ENCODE results near the gene VEPH1. TPM values are rescaled to one million over a fixed set of nuclear protein-coding genes. Genes with fewer than 3 reads are reported as not detected.

The VEPH1 gene
- total RNA-seq, 1 experiment from 2014 or later, result 7.7 TPM

DNA sequence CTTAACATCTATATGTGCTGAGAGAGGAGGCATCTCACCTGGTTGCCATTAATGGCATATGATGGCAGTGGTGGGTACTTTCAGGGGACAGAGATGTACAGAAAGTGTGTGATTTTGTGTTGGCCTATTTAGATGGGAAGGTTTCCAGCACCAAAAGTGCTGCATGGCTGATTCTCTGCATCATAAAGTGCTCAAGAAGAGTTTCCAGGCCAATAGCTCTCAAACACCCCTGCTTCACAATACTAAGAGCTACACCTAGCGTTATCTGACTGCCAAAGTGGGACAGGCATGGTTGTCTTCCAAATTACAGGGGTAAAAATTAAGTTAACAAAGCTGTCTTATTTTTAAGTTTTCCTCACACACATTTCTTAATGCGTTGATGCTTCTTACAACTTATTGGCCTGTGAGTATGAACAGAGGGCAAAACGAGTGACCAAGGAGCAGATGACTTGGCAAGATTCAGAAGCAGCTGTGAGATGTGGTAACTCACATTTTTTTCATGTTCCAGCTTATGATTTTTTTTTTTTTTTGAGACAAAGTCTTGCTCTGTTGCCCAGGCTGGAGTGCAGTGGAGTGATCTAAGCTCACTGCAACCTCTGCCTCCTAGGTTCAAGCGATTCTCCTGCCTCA is 41.4 kb upstream of the VEPH1 start:
- Histone ChIP-seq H2AFZ (ENCODE audit: low read length) (no peak overlapping the region), H2BK120ac (ENCODE audit: low read depth, low read length, poor library complexity, severe bottlenecking) (no peak overlapping the region), H3K79me1 (ENCODE audit: insufficient read depth, low read depth, low read length, poor library complexity, severe bottlenecking) (no peaks in the 10 kb centered on the region), H3K79me2 (ENCODE audit: insufficient read depth, low read length) (no peaks in the 10 kb centered on the region), H3K9me3 (ENCODE audit: control insufficient read depth, low read depth, low read length) (no peaks in the 10 kb centered on the region), H3K9ac (ENCODE audit: extremely low read depth, insufficient read length, low read length) (no peak overlapping the region), H3K4me1 (ENCODE audit: insufficient read depth, low read length) (no peaks in the 10 kb centered on the region), H3K4me2 (ENCODE audit: insufficient read depth, insufficient read length, low read length) (no peak overlapping the region), H3K27ac (ENCODE audit: insufficient read length, low read depth, low read length) (no peak overlapping the region), H2BK20ac (ENCODE audit: low read depth, low read length, poor library complexity, severe bottlenecking) (no peak overlapping the region), H4K5ac (ENCODE audit: insufficient read length, low read depth, low read length) (no peak overlapping the region), H2BK12ac (ENCODE audit: insufficient read length, low read depth, low read length) (no peak overlapping the region), H3K27me3 (ENCODE audit: insufficient read depth, low read length) (no peaks in the 10 kb centered on the region), H4K8ac (replicated peaks; ENCODE audit: insufficient read length, low read depth, low read length) (no peak overlapping the region), H3K14ac (ENCODE audit: insufficient read depth, low read length) (no peak overlapping the region), H3K56ac (ENCODE audit: insufficient read length, low read depth, low read length) (no peak overlapping the region), H3T11ph (ENCODE audit: low read length) (no peak overlapping the region), H2BK15ac (ENCODE audit: low read depth, low read length) (no peak overlapping the region), H2AK5ac (ENCODE audit: insufficient read length, low read length) (no peak overlapping the region), H4K20me1 (ENCODE audit: control insufficient read depth, insufficient read depth, insufficient read length) (no peaks in the 10 kb centered on the region), H3K23ac (ENCODE audit: insufficient read length, low read depth, low read length) (no peak overlapping the region), H3K23me2 (ENCODE audit: insufficient read length, low read depth, low read length, poor library complexity, severe bottlenecking) (peaks cover 11% of the 10 kb centered on the region), H3K4ac (ENCODE audit: low read depth, low read length) (no peak overlapping the region), H4K91ac (ENCODE audit: insufficient read length, low read depth, low read length) (no peak overlapping the region), H3K18ac (ENCODE audit: insufficient read length, low read depth, low read length) (no peak overlapping the region), H2BK5ac (ENCODE audit: insufficient read length, low read length) (no peak overlapping the region)
- Mint-ChIP-seq H3K36me3 (ENCODE audit: insufficient read depth in 1 of 3, low read depth in 3 of 3) (peaks cover 3 to 5% (median 4%) of the 10 kb centered on the region in 3 experiments; a peak in 6 of 7 replicates), H3K27ac (no peak overlapping the region), H3K9me3 (peaks cover 7 to 9% of the 10 kb centered on the region in 2 experiments), H3K4me1 (peaks cover 4% of the 10 kb centered on the region in 2 experiments; a peak in 3 of 4 replicates), H3K27me3 (ENCODE audit: low read depth) (peaks cover 20% of the 10 kb centered on the region), H3K4me3 (no peak overlapping the region)
- TF ChIP-seq, protein P1, sequence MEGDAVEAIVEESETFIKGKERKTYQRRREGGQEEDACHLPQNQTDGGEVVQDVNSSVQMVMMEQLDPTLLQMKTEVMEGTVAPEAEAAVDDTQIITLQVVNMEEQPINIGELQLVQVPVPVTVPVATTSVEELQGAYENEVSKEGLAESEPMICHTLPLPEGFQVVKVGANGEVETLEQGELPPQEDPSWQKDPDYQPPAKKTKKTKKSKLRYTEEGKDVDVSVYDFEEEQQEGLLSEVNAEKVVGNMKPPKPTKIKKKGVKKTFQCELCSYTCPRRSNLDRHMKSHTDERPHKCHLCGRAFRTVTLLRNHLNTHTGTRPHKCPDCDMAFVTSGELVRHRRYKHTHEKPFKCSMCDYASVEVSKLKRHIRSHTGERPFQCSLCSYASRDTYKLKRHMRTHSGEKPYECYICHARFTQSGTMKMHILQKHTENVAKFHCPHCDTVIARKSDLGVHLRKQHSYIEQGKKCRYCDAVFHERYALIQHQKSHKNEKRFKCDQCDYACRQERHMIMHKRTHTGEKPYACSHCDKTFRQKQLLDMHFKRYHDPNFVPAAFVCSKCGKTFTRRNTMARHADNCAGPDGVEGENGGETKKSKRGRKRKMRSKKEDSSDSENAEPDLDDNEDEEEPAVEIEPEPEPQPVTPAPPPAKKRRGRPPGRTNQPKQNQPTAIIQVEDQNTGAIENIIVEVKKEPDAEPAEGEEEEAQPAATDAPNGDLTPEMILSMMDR (conservative IDR thresholded peaks at IDR 0.05), result no peak
- no CpG with 5 or more reads among the region's 4 CpGs for WGBS (ENCODE audit: extremely low coverage, insufficient read length, low lambda C conversion rate)
- no peak for DNase-seq
